ENCODE measurements around the gene COQ4. TPM values are rescaled to one million over a fixed set of nuclear protein-coding genes. Genes with fewer than 3 reads are reported as not detected.

COQ4 gene
- total RNA-seq, 1 experiment from 2014 or later = 34.0 TPM

DNA sequence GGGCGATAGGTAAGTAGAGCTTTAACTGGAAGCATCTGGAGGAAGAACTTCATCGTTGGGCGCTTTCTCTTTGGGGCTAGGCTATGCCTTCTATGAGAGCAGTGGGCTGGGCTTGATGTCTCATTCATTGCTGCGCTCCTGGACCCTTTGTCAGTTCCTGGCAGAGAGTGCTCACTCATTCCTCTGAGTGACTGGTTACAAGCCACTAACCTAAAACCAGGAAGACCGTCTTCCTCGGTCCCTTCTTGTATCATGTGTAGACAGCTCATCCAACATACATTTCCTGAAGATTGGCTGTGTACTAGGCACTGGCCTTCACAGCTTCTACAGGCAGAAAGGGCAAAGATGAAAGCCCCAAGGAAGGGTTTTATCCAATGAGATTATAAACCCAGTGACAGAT is 40.1 kb upstream of the COQ4 start:
- DNase-seq = no peak
- no TSS peak for BruUV-seq (replicated peaks)
- H3K9me3 Mint-ChIP-seq (ENCODE audit: low read depth, unreplicated experiment) = no peaks in the 10 kb centered on the region
- H3K4me1 Mint-ChIP-seq (ENCODE audit: low read depth, unreplicated experiment) = peaks cover under 1% of the 10 kb centered on the region
- H3K27ac Mint-ChIP-seq (ENCODE audit: unreplicated experiment) = no peak overlapping the region
- CTCF ChIA-PET = no interaction called here
- H3K27me3 Mint-ChIP-seq (ENCODE audit: unreplicated experiment) = no peaks in the 10 kb centered on the region
- intact Hi-C loops (cut with micrococcal nuclease; ENCODE audit: unreplicated experiment) = no loop called here
- peaks cover 17% of the 10 kb centered on the region for H3K36me3 Mint-ChIP-seq (ENCODE audit: insufficient read depth, unreplicated experiment)
- no peak overlapping the region for H3K4me3 Mint-ChIP-seq (ENCODE audit: low read depth, unreplicated experiment)
- TF ChIP-seq, protein P1, sequence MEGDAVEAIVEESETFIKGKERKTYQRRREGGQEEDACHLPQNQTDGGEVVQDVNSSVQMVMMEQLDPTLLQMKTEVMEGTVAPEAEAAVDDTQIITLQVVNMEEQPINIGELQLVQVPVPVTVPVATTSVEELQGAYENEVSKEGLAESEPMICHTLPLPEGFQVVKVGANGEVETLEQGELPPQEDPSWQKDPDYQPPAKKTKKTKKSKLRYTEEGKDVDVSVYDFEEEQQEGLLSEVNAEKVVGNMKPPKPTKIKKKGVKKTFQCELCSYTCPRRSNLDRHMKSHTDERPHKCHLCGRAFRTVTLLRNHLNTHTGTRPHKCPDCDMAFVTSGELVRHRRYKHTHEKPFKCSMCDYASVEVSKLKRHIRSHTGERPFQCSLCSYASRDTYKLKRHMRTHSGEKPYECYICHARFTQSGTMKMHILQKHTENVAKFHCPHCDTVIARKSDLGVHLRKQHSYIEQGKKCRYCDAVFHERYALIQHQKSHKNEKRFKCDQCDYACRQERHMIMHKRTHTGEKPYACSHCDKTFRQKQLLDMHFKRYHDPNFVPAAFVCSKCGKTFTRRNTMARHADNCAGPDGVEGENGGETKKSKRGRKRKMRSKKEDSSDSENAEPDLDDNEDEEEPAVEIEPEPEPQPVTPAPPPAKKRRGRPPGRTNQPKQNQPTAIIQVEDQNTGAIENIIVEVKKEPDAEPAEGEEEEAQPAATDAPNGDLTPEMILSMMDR (IDR thresholded peaks at IDR 0.05; ENCODE audit: unreplicated experiment) = no peak

DNA sequence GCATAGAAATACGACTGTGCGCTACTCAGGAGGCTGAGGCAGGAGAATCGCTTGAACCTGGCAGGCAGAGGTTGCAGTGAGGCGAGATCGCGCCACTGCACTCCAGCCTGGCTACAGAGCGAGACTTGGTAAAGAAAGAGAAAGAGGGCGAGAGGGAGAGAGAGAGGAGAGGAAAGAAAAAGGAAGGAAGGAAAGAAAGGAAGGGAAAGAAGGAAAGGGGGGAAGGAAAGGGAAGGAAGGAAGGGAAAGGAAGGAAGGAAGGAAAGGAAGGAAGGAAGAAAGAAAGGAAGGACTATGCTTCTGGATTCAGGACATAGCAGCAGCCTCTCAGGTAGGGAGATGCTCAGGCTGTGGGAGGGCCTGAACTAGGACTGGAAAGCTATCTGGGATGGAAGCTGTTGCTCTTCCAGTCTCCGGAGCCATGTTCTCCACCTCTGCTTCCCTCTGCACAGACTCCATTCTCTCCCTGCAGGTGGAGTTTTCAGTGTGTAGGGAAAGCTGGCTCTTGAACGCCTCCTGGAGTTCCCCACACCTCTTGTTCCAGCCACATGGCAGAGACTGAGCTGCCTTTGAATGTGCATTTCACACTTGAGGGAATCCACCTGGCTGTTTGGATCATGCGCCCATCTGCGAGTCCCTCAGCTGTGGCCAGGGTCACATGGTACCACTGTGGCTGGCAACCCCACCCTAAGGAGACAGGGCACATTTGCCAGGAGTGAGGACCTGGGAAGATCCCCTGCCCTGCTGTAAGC is 37.4 kb upstream of the COQ4 start:
- no peaks in the 10 kb centered on the region for H3K27me3 Mint-ChIP-seq (ENCODE audit: unreplicated experiment)
- BruUV-seq (replicated peaks) = no TSS peak
- TF ChIP-seq, protein P1 (IDR thresholded peaks at IDR 0.05; ENCODE audit: unreplicated experiment) = no peak
- no peaks in the 10 kb centered on the region for H3K9me3 Mint-ChIP-seq (ENCODE audit: low read depth, unreplicated experiment)
- CTCF ChIA-PET = no interaction called here
- H3K4me1 Mint-ChIP-seq (ENCODE audit: low read depth, unreplicated experiment) = no peaks in the 10 kb centered on the region
- DNase-seq = no peak
- no peak overlapping the region for H3K27ac Mint-ChIP-seq (ENCODE audit: unreplicated experiment)
- intact Hi-C loops (cut with micrococcal nuclease; ENCODE audit: unreplicated experiment) = no loop called here
- H3K36me3 Mint-ChIP-seq (ENCODE audit: insufficient read depth, unreplicated experiment) = peaks cover 11% of the 10 kb centered on the region
- no peak overlapping the region for H3K4me3 Mint-ChIP-seq (ENCODE audit: low read depth, unreplicated experiment)

DNA sequence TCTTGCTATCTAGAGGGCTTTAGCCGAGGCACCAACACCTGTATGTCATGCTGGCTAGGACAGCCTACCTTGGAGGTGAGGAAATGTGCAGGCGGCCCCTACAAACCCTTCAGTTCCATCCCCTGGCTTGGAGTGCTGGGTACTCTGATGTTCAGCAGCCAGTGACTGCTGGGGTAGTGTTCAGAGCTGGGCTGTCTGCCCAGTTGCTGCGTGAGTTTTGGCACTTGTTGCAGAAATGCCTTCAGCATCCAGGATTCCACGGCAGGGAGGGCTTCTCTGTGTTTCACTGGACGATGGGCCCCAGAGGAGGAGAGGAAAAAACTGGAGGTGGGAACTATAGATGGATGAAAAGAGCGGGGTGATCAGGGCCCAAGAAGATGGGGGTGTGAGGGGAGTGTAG is 36.2 kb upstream of the COQ4 start:
- H3K27ac Mint-ChIP-seq (ENCODE audit: unreplicated experiment) = no peak overlapping the region

DNA sequence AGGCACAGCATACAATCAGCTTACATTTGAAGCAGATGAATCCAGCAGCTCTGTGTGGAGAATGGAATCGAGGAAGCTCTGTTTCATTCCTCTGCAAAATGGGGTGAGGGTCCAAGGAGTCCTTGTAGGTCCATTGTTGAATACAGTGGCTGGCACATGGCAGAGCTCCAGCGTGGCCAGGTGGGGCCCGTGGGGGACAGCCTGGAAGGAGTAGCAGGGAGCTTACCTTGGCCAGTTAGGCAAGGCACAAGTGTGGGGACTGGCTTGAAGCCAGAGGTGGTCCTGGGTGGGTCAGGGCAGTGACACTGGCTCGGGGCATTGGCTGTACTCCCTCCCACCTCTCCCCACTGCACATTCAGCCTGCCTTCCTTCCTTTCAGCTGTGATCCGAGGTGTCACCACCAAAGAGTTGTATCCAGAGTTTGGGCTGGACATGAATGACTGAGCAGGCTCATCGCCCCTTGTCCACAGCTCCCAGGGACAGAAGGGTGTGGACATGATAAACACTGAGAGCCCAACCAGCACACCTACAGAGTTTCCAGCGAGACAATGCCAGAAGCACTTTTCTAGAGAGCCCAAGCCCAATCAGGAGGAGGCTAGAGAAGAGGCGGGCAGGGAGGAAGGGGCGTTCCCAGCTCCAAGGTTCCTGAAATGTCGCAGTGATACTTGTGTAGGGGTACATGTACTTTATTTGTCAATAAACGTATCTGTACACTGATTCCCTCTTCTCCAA is 34.2 kb upstream of the COQ4 start:
- intact Hi-C loops (cut with micrococcal nuclease; ENCODE audit: unreplicated experiment) = no loop called here
- peaks cover 8% of the 10 kb centered on the region for H3K36me3 Mint-ChIP-seq (ENCODE audit: insufficient read depth, unreplicated experiment)
- DNase-seq = no peak
- TF ChIP-seq, protein P1 (IDR thresholded peaks at IDR 0.05; ENCODE audit: unreplicated experiment) = no peak
- H3K4me1 Mint-ChIP-seq (ENCODE audit: low read depth, unreplicated experiment) = no peaks in the 10 kb centered on the region
- no peak overlapping the region for H3K4me3 Mint-ChIP-seq (ENCODE audit: low read depth, unreplicated experiment)
- no TSS peak for BruUV-seq (replicated peaks)
- no peaks in the 10 kb centered on the region for H3K9me3 Mint-ChIP-seq (ENCODE audit: low read depth, unreplicated experiment)
- CTCF ChIA-PET = interaction anchor here (0.8 kb wide), 1 partner anchor 13 kb away, joined by 3 read pairs; the partner anchor contains the start of genes GOLGA2 and SWI5
- H3K27me3 Mint-ChIP-seq (ENCODE audit: unreplicated experiment) = no peaks in the 10 kb centered on the region
- no peak overlapping the region for H3K27ac Mint-ChIP-seq (ENCODE audit: unreplicated experiment)

More for the DNA sequence above, 36.2 kb upstream of the COQ4 start:
- TF ChIP-seq, protein P1 (IDR thresholded peaks at IDR 0.05; ENCODE audit: unreplicated experiment) = no peak
- H3K36me3 Mint-ChIP-seq (ENCODE audit: insufficient read depth, unreplicated experiment) = peaks cover 9% of the 10 kb centered on the region
- DNase-seq = no peak
- H3K4me1 Mint-ChIP-seq (ENCODE audit: low read depth, unreplicated experiment) = no peaks in the 10 kb centered on the region
- CTCF ChIA-PET = no interaction called here
- H3K27me3 Mint-ChIP-seq (ENCODE audit: unreplicated experiment) = no peaks in the 10 kb centered on the region
- intact Hi-C loops (cut with micrococcal nuclease; ENCODE audit: unreplicated experiment) = no loop called here
- H3K9me3 Mint-ChIP-seq (ENCODE audit: low read depth, unreplicated experiment) = no peaks in the 10 kb centered on the region
- BruUV-seq (replicated peaks) = no TSS peak
- H3K4me3 Mint-ChIP-seq (ENCODE audit: low read depth, unreplicated experiment) = no peak overlapping the region

Measured in Calu3 (cell line).